ENCODE measurements around the gene ANAPC4. TPM values are rescaled to one million over a fixed set of nuclear protein-coding genes. Genes with fewer than 3 reads are reported as not detected.

Gene ANAPC4, protein sequence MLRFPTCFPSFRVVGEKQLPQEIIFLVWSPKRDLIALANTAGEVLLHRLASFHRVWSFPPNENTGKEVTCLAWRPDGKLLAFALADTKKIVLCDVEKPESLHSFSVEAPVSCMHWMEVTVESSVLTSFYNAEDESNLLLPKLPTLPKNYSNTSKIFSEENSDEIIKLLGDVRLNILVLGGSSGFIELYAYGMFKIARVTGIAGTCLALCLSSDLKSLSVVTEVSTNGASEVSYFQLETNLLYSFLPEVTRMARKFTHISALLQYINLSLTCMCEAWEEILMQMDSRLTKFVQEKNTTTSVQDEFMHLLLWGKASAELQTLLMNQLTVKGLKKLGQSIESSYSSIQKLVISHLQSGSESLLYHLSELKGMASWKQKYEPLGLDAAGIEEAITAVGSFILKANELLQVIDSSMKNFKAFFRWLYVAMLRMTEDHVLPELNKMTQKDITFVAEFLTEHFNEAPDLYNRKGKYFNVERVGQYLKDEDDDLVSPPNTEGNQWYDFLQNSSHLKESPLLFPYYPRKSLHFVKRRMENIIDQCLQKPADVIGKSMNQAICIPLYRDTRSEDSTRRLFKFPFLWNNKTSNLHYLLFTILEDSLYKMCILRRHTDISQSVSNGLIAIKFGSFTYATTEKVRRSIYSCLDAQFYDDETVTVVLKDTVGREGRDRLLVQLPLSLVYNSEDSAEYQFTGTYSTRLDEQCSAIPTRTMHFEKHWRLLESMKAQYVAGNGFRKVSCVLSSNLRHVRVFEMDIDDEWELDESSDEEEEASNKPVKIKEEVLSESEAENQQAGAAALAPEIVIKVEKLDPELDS
- total RNA-seq (2022; extraction: Qiagen RNA extraction): 11.1 to 13.7 TPM (median 12.7 TPM) in 5 replicates

DNA sequence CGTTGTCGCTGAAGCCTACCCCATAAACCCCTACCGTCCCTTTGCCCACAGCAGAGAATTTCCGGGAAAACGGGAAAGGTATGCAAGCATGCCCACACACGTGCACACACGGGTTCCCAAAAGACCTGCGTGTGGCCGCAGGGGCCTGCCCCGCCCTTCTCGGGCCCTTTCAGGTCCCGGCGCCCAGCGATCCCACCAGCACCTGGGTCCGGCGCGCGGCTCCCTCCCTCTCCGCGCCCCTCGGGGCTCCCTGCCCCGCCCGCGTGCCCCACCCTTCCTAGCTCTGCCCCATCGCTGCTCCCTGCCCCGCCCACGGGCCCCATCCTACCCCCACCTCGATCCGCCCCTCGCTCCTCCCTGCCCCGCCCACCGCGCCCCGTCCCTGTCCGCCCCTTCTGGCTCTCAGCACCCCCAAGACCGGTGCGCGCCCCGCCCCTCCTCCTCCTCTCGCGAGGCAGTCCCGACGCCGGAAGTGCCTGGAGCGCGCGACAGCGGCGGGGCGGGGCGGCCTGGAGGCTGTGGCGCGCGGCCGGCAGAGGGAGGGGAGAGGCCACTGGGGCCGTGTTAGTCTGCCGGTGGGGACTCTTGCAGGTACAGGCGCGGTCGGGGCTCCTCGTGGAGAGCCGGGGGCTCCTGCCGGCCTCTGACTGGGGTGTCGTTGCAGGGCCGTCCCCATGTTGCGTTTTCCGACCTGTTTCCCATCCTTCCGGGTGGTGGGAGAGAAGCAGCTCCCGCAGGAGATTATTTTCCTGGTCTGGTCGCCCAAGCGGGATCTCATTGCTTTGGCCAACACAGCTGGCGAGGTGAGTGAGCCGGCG is at the start of gene ANAPC4:
ANAPC4 (plus strand) TSS at position 510 of the 818 bp plus-strand sequence; CDS start at position 675, 165 bp downstream.

Other genes starting within 250 kb of the ANAPC4 start
- gene SEPSECS, start 216.8 kb upstream of the ANAPC4 start, total RNA-seq (2022; extraction: Qiagen RNA extraction): 2.3 to 3.1 TPM (median 2.7 TPM) in 5 replicates
- 5.8 to 9.2 TPM (median 7.8 TPM) in 5 replicates for gene PI4K2B, start 143.2 kb upstream of the ANAPC4 start, total RNA-seq (2022; extraction: Qiagen RNA extraction)
- 4.4 to 5.4 TPM (median 4.6 TPM) in 5 replicates for gene ZCCHC4, start 64.5 kb upstream of the ANAPC4 start, total RNA-seq (2022; extraction: Qiagen RNA extraction)

All from A549 treated with CORT108297 at 1 μM for 4 hours (cell line).